Ramos (cell line): Measurements from ENCODE around the gene TFAP2B.

Experiments
- in situ Hi-C: fragments of 300-500 bp; cut with MboI; formaldehyde crosslinking; loops from one replicate; pipeline ENCODE4 v1.14.3; 2022; ENCODE audit warnings: low sequenced_read_pairs; ENCODE audit not compliant: unreplicated experiment

TFAP2B gene

GRCh38 chr6:50891290-50891689, 72.6 kb downstream of the TFAP2B start:
- in situ Hi-C loops: no loop called here
